ENCODE results near the gene ARHGEF12.

ARHGEF12 gene

DNA sequence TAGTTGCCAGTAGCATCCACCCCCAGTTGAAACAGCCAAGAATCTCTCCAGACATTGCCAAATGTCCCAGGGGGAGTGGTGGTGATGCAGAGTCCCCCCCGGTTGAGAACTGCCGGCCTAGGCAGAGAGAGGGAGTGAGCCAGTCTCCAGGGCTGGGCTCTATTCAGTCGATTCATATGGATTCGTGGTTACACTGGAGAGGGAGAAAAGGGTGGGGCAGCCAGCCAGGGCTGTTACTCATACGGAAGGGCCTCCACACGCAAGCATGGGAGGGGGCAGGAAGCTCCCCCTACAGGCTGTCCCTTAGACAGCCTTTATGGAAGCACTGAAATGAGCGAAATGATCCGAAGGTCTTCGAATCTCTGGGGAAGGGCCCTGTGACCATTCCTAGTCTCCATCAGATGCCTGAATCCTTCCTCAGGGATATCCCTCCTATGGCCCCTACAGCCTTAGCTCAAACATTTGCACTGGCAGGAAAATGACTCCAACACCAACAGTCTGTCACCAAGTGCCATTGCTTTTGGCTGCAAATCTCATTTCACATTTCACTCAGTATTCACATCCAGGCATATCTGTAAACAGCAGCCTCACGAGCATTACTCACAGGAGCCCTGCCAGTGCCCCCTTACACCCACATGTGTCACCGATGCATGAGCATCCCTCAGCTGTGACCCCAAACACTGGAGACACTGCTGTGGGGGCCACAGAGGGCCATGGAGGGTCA, 29.5 kb upstream of the ARHGEF12 start:
- Mint-ChIP-seq H3K4me3 (no peak overlapping the region), H3K27ac (no peak overlapping the region), H3K9me3 (no peaks in the 10 kb centered on the region), H3K4me1 (no peaks in the 10 kb centered on the region), H3K36me3 (no peaks in the 10 kb centered on the region), H3K27me3 (peaks cover 3% of the 10 kb centered on the region)

DNA sequence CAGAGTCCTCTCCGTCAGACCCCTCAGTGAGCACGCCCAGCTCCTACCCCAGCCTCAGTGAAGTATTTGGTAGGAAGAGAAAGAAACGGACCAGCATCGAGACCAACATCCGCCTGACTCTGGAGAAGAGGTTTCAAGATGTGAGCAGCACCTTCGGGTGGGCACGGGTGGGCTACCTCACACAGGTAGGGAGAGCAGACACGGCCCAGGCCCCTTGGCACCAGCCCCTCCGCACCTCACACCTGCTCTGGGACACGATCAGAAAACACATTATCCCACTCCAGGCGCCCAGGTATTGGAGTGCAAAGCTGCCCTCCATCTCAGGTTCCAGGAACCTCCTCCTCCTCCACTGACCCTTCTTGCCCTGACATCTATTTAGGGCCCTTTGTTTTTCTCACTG, 28.7 kb upstream of the ARHGEF12 start:
- Mint-ChIP-seq H3K4me1 (no peaks in the 10 kb centered on the region), H3K36me3 (no peaks in the 10 kb centered on the region), H3K9me3 (no peaks in the 10 kb centered on the region), H3K27ac (no peak overlapping the region), H3K27me3 (peaks cover 3% of the 10 kb centered on the region), H3K4me3 (no peak overlapping the region)

GRCh38 chr11:120308081-120308480, 28.1 kb upstream of the ARHGEF12 start:
- Mint-ChIP-seq H3K27ac (peak overlapping the region; percentile 61), H3K9me3 (no peaks in the 10 kb centered on the region), H3K36me3 (no peaks in the 10 kb centered on the region), H3K27me3 (peaks cover 3% of the 10 kb centered on the region), H3K4me1 (no peaks in the 10 kb centered on the region), H3K4me3 (no peak overlapping the region)

DNA sequence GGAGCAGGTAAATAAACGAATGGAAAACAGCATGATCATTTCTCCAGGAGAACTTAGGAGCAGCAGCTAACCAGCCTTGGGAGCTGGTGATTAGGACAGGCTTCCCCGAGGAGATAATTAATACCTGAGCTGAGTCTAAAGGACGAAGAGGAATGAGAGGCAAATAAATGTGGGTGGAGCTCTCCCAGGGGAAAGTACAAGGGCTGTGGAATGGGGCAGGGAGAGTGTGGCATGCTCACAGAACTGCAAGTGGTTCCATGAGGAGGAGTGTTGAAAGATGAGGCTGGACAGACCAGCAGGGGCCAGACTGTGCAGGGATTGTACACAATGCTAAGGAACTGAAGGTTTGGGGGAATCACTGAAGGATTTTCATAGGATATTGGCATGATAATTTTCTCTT, 25.3 kb upstream of the ARHGEF12 start:
- H3K36me3 Mint-ChIP-seq = no peaks in the 10 kb centered on the region
- no peak overlapping the region for H3K27ac Mint-ChIP-seq
- H3K27me3 Mint-ChIP-seq = no peaks in the 10 kb centered on the region
- no peak overlapping the region for H3K4me3 Mint-ChIP-seq
- no peaks in the 10 kb centered on the region for H3K9me3 Mint-ChIP-seq
- H3K4me1 Mint-ChIP-seq = no peaks in the 10 kb centered on the region

- Mint-ChIP-seq H3K27me3 (peaks cover 3% of the 10 kb centered on the region), H3K4me3 (no peak overlapping the region), H3K9me3 (no peaks in the 10 kb centered on the region), H3K4me1 (no peaks in the 10 kb centered on the region), H3K27ac (no peak overlapping the region), H3K36me3 (no peaks in the 10 kb centered on the region)
Measured at GRCh38 chr11:120314861-120315260, 21.4 kb upstream of the ARHGEF12 start.

- no peak overlapping the region for H3K27ac Mint-ChIP-seq
- no peaks in the 10 kb centered on the region for H3K36me3 Mint-ChIP-seq
- no peaks in the 10 kb centered on the region for H3K9me3 Mint-ChIP-seq
- H3K4me1 Mint-ChIP-seq = no peaks in the 10 kb centered on the region
- no peak overlapping the region for H3K4me3 Mint-ChIP-seq
- H3K27me3 Mint-ChIP-seq = peaks cover 6% of the 10 kb centered on the region
Measured at GRCh38 chr11:120316880-120317688, 19.1 kb upstream of the ARHGEF12 start.

GRCh38 chr11:120317689-120318480, 18.3 kb upstream of the ARHGEF12 start:
- Mint-ChIP-seq H3K27ac (no peak overlapping the region), H3K4me3 (no peak overlapping the region), H3K36me3 (no peaks in the 10 kb centered on the region), H3K4me1 (no peaks in the 10 kb centered on the region), H3K9me3 (no peaks in the 10 kb centered on the region), H3K27me3 (peaks cover 9% of the 10 kb centered on the region)

DNA sequence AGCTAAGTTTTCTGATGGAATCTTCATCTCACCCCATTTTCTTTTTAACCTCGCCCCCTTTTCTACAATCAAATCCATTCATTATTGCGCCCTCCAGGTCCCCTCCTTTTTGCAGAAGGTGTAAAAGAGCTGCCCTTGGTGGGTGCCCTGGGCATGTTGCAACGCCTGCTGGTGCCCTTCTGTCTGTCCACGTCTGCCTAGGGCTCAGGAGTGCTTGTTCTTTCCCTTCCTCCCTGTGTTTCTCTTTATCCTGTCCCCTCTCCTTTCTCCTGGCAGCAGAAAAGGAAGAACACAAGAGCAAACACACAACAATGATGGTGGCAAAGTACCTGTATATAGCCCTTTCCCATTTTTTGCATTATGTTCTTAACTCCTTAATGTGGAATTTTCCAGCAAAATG, 17.3 kb upstream of the ARHGEF12 start:
- peaks cover 16% of the 10 kb centered on the region for H3K27me3 Mint-ChIP-seq
- H3K4me1 Mint-ChIP-seq = no peaks in the 10 kb centered on the region
- H3K9me3 Mint-ChIP-seq = no peaks in the 10 kb centered on the region
- no peak overlapping the region for H3K27ac Mint-ChIP-seq
- no peaks in the 10 kb centered on the region for H3K36me3 Mint-ChIP-seq
- no peak overlapping the region for H3K4me3 Mint-ChIP-seq

DNA sequence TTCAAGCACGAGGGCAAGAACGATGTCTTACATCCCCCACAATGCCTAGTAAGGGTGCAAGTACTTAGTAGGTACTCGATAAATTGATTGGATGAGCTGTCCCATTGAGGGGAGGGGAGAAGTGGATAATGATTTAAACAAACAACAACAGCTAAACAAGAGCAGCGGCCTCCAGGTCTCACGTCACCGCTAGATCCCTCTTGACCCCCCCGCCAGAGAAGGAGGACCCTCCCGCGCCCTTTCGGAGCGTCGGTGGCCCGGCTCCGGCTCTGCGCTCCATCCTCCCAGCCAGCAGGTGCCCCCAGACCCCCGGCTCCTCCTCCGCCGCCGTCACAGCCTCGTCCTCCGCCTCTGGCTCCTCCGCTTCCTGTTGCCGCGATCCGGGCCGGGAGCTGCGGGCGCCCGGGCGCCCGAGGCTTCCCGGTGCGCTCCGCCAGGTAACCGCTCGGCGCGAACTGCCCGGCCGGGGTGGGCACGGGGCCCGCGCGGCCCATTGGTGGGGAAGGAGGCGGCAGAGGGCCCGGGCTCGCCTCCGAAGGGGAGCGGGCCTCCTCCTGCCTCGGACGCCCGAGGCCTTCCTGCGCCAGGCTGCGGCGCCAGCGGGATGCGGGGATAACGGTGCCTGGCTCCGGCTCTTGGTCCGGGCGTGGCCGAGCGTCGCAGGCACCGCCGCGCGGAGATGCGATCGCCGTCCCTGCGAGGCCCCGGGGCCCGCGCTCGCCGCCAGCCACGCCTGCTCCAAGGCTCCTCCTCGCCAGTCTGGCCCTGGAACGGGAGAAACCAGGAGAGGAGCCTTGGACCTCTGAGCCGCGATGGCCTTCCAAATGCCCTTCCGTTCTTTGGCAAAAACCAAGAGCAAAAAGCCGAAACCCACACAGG, 11.0 kb upstream of the ARHGEF12 start, which contains the start of gene TLCD5:
TLCD5 (plus strand) TSS at position 368 of the 879 bp plus-strand sequence. CDS start 2,143 bp downstream, outside the sequence.
- peaks cover 26% of the 10 kb centered on the region for H3K4me1 Mint-ChIP-seq
- H3K27ac Mint-ChIP-seq = no peak within 1 kb of the TSS
- H3K9me3 Mint-ChIP-seq = no peaks in the 10 kb centered on the region
- peaks cover 48% of the 10 kb centered on the region for H3K27me3 Mint-ChIP-seq
- H3K4me3 Mint-ChIP-seq = peak within 1 kb of the TSS; percentile 84
- H3K36me3 Mint-ChIP-seq = no peaks in the 10 kb centered on the region

DNA sequence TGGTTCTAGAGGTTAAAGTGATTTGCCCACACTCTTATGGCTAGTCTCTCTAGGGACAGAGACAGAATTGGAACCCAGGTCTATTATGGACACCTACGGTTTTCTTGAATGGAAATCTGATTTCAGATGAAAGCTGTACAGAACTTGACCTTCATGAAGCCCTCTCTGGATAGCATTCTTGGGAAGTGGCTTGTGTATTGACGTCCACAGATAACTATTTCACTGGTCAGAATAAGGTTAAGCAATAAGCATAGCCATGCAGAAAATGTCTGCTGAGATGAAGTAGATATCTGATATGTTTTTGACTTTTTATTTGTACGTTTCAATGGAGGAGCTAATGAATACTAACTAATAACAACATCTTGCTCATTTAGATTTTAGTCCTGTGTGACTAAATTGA, 10.0 kb upstream of the ARHGEF12 start:
- Mint-ChIP-seq H3K4me1 (peaks cover 26% of the 10 kb centered on the region), H3K9me3 (no peaks in the 10 kb centered on the region), H3K27ac (no peak overlapping the region), H3K36me3 (no peaks in the 10 kb centered on the region), H3K27me3 (peaks cover 55% of the 10 kb centered on the region), H3K4me3 (peak overlapping the region; percentile 76)

GRCh38 chr11:120326845-120327281, 9.3 kb upstream of the ARHGEF12 start:
- H3K27ac Mint-ChIP-seq = no peak overlapping the region
- H3K4me3 Mint-ChIP-seq = peak overlapping the region; percentile 76
- no peaks in the 10 kb centered on the region for H3K9me3 Mint-ChIP-seq
- H3K4me1 Mint-ChIP-seq = peaks cover 26% of the 10 kb centered on the region
- no peaks in the 10 kb centered on the region for H3K36me3 Mint-ChIP-seq
- H3K27me3 Mint-ChIP-seq = peaks cover 58% of the 10 kb centered on the region

DNA sequence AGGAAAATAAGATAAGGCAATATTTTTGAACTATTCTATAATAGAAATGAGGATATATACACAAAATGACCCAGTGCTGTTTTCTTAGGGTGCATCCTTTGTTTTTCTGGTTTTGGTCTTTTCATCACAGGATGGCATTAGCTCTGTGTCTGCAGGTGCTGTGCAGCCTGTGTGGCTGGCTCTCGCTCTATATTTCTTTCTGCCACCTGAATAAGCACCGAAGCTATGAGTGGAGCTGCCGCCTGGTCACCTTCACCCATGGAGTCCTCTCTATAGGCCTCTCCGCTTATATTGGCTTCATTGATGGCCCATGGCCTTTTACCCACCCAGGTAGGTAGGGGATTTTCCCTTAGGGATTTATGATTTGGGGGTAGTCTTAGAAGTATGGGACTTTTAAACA, 8.9 kb upstream of the ARHGEF12 start:
- Mint-ChIP-seq H3K4me1 (peaks cover 26% of the 10 kb centered on the region), H3K27me3 (peaks cover 59% of the 10 kb centered on the region), H3K27ac (no peak overlapping the region), H3K9me3 (no peaks in the 10 kb centered on the region), H3K4me3 (no peak overlapping the region), H3K36me3 (no peaks in the 10 kb centered on the region)

DNA sequence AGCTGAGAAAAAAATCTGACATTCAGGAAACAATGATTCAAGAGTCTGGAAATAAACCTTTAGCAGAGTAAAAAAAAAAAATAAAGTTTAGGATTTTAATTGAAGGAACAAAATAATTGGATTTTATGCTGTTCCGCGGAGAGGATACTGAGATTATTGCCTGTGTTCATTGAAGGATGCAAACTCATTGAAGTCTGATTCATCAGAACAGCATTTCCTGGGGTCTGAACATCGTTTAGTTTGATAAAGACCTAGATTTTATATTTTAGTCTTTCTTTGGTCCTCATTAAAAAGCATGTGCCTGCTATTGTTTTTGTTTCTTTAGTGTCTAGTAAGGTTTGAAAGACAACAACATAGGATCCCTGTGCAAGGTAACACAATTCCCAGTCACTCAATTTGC, 6.7 kb upstream of the ARHGEF12 start:
- no peaks in the 10 kb centered on the region for H3K36me3 Mint-ChIP-seq
- no peak overlapping the region for H3K4me3 Mint-ChIP-seq
- no peaks in the 10 kb centered on the region for H3K9me3 Mint-ChIP-seq
- H3K4me1 Mint-ChIP-seq = peaks cover 26% of the 10 kb centered on the region
- peaks cover 50% of the 10 kb centered on the region for H3K27me3 Mint-ChIP-seq
- H3K27ac Mint-ChIP-seq = no peak overlapping the region

GRCh38 chr11:120330045-120330444, 6.2 kb upstream of the ARHGEF12 start:
- Mint-ChIP-seq H3K9me3 (no peaks in the 10 kb centered on the region), H3K27me3 (peaks cover 47% of the 10 kb centered on the region), H3K4me3 (no peak overlapping the region), H3K36me3 (no peaks in the 10 kb centered on the region), H3K27ac (no peak overlapping the region), H3K4me1 (peaks cover 25% of the 10 kb centered on the region)
